ENCODE measurements around the gene DNAJC1. TPM values are rescaled to one million over a fixed set of nuclear protein-coding genes. Genes with fewer than 3 reads are reported as not detected.

Gene DNAJC1
- polyA plus RNA-seq, 1 donor from 2014 or later, result 15.9 TPM

- Histone ChIP-seq H3K9me3 (ENCODE audit: low read length) (no peaks in the 10 kb centered on the region), H4K20me1 (ENCODE audit: insufficient read depth) (no peaks in the 10 kb centered on the region), H3K4me3 (ENCODE audit: low read length) (no peak overlapping the region), H2AFZ (ENCODE audit: low read depth, low read length) (no peak overlapping the region), H3K9me2 (ENCODE audit: insufficient read depth, low read length) (no peaks in the 10 kb centered on the region), H3K79me2 (replicated peaks; ENCODE audit: insufficient read depth, low read length) (no peaks in the 10 kb centered on the region), H3K4me2 (ENCODE audit: low read length) (no peak overlapping the region), H3K36me3 (ENCODE audit: insufficient read depth, low read length) (peaks cover 4% of the 10 kb centered on the region), H3K27me3 (ENCODE audit: insufficient read depth, low read depth, low read length) (no peaks in the 10 kb centered on the region), H3K9ac (ENCODE audit: low read length) (no peak overlapping the region), H3F3A (ENCODE audit: insufficient read depth, low read length, poor library complexity, severe bottlenecking) (no peaks in the 10 kb centered on the region), H3K27ac (ENCODE audit: low read length) (no peak overlapping the region)
- TF ChIP-seq RAD21 (conservative IDR thresholded peaks at IDR 0.05) (no peak), MXI1 (conservative IDR thresholded peaks at IDR 0.05; ENCODE audit: poor library complexity, severe bottlenecking) (no peak), POLR2AphosphoS5 (IDR thresholded peaks at IDR 0.05) (no peak), REST (IDR thresholded peaks at IDR 0.05; ENCODE audit: borderline replicate concordance) (no peak), EP300 (conservative IDR thresholded peaks at IDR 0.05; ENCODE audit: poor library complexity, severe bottlenecking) (no peak), EZH2 (IDR thresholded peaks at IDR 0.05; ENCODE audit: borderline replicate concordance, insufficient read depth, low read length, poor library complexity, severe bottlenecking) (no peak), CTCF (IDR thresholded peaks at IDR 0.05; ENCODE audit: poor library complexity, severe bottlenecking) (no peak), TAF1 (IDR thresholded peaks at IDR 0.05; ENCODE audit: low read depth) (no peak), SMC3 (conservative IDR thresholded peaks at IDR 0.05; ENCODE audit: poor library complexity) (no peak)
Observed at GRCh38 chr10:21759232-21759631, 244.3 kb downstream of the DNAJC1 start.

- H4K20me1 ChIP-seq (ENCODE audit: insufficient read depth), result no peaks in the 10 kb centered on the region
- no peak overlapping the region for H3K9ac ChIP-seq (ENCODE audit: low read length)
- no peak overlapping the region for H3K4me3 ChIP-seq (ENCODE audit: low read length)
- H3K36me3 ChIP-seq (ENCODE audit: insufficient read depth, low read length), result peaks cover 4% of the 10 kb centered on the region
- H3K9me2 ChIP-seq (ENCODE audit: insufficient read depth, low read length), result no peaks in the 10 kb centered on the region
- H3F3A ChIP-seq (ENCODE audit: insufficient read depth, low read length, poor library complexity, severe bottlenecking), result no peaks in the 10 kb centered on the region
- no peak for TF ChIP-seq EP300 (conservative IDR thresholded peaks at IDR 0.05; ENCODE audit: poor library complexity, severe bottlenecking)
- no peak for TF ChIP-seq RAD21 (conservative IDR thresholded peaks at IDR 0.05)
- no peak for TF ChIP-seq EZH2 (IDR thresholded peaks at IDR 0.05; ENCODE audit: borderline replicate concordance, insufficient read depth, low read length, poor library complexity, severe bottlenecking)
- no peak for TF ChIP-seq SMC3 (conservative IDR thresholded peaks at IDR 0.05; ENCODE audit: poor library complexity)
- TF ChIP-seq CTCF (IDR thresholded peaks at IDR 0.05; ENCODE audit: poor library complexity, severe bottlenecking), result no peak
- TF ChIP-seq POLR2AphosphoS5 (IDR thresholded peaks at IDR 0.05), result no peak
- TF ChIP-seq TAF1 (IDR thresholded peaks at IDR 0.05; ENCODE audit: low read depth), result no peak
- no peak for TF ChIP-seq REST (IDR thresholded peaks at IDR 0.05; ENCODE audit: borderline replicate concordance)
- no peak for TF ChIP-seq MXI1 (conservative IDR thresholded peaks at IDR 0.05; ENCODE audit: poor library complexity, severe bottlenecking)
- no peak overlapping the region for H3K27ac ChIP-seq (ENCODE audit: low read length)
- no peak overlapping the region for H3K4me2 ChIP-seq (ENCODE audit: low read length)
- no peaks in the 10 kb centered on the region for H3K79me2 ChIP-seq (replicated peaks; ENCODE audit: insufficient read depth, low read length)
- no peaks in the 10 kb centered on the region for H3K27me3 ChIP-seq (ENCODE audit: insufficient read depth, low read depth, low read length)
- H3K9me3 ChIP-seq (ENCODE audit: low read length), result no peaks in the 10 kb centered on the region
- H2AFZ ChIP-seq (ENCODE audit: low read depth, low read length), result no peak overlapping the region
Observed at GRCh38 chr10:21758696-21759095, 244.8 kb downstream of the DNAJC1 start.

Data from neural cell (in vitro differentiated cells).